ES-I3 (cell line): ENCODE results near the gene UBE2C.
"Not testable (repeated sequence)": the region's sequence is repeated elsewhere in the genome, so short reads cannot be mapped to it uniquely, and the experiment has no call there.

Experiments used
- H3K36me3 ChIP-seq: 2 replicates; pipeline ENCODE4 v1.6.1; 2013; ENCODE audit warnings: mild to moderate bottlenecking, low read length, control low read depth, moderate library complexity; ENCODE audit not compliant: insufficient read depth
- H3K4me1 ChIP-seq: 2 replicates; pipeline ENCODE4 v1.6.1; 2013; ENCODE audit warnings: mild to moderate bottlenecking, control low read depth, low read length; ENCODE audit not compliant: insufficient read depth
- H3K9ac ChIP-seq: 2 replicates; pipeline ENCODE4 v1.6.1; 2013; ENCODE audit warnings: low read depth, mild to moderate bottlenecking, low read length, moderate library complexity
- H3K9me3 ChIP-seq: 2 replicates; pipeline ENCODE4 v1.6.1; 2013; ENCODE audit warnings: mild to moderate bottlenecking, low read length, moderate library complexity; ENCODE audit not compliant: control insufficient read depth, insufficient read depth

The UBE2C gene

DNA sequence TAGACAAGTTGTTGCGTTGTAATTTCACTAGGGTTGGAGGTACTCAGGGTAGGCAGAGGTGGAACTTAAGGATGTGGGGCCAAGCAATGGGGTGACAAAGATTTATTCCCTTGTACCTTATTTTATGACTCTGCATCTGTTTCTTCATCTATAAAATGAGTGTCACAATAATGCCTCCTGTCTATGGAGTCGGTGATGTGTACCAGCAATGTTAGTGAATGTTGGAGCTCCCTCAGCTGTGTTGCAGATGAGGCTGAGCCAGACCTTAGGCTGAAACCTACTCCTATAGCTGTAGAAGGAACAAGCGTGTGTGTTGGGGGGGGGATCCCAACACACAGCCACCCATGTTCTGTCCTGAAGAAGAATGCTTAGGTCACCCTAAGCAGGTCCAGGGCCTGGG lies 4.5 kb downstream of the UBE2C start:
- peaks cover 9% of the 10 kb centered on the region for H3K36me3 ChIP-seq
- no peaks in the 10 kb centered on the region for H3K9me3 ChIP-seq
- no peak overlapping the region for H3K9ac ChIP-seq
- H3K4me1 ChIP-seq: peaks cover 13% of the 10 kb centered on the region; the same call in 1 of the 2 replicates

DNA sequence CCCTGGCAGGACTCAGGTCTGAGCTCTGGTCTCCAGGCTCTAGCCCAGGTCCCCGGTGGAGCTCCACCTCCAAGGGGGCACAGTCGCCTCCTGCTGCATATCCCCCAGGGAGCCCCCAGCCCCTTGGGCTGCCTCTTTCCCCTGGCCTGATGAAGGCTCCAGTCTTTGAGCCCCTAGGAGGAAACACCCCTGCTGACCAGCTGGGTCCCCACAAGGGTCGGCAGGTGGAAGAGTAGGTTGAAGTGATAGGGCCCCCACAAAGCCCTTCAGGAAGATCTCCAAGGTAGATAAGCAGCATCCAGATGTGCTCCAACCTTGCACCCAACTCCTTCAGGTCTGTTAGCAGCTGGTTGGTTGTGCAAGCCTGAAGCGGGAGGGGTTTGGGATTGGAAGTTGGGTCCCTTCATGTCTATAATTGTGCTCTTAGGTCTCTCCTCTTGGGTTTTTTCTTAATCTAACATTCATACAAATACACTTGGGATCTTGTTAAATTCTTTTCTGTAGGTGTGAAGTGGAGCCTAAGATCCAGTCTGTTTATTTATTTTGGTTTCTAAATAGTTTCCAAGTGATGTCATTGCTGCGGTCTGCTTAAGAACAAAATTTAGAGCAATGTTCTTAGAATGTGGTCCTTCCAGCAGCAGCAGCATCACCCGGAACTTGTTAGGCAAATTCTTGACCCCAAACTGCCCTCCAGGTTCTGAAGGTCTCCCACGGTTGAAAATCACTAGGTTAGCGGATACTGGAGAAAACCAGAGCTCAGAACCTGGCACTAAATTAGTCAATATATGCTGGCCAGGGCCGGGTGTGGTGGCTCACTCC lies 5.1 kb downstream of the UBE2C start:
- H3K9me3 ChIP-seq: no peaks in the 10 kb centered on the region
- H3K36me3 ChIP-seq: peaks cover 9% of the 10 kb centered on the region
- no peak overlapping the region for H3K9ac ChIP-seq
- H3K4me1 ChIP-seq: peaks cover 20% of the 10 kb centered on the region; the same call in 1 of the 2 replicates

DNA sequence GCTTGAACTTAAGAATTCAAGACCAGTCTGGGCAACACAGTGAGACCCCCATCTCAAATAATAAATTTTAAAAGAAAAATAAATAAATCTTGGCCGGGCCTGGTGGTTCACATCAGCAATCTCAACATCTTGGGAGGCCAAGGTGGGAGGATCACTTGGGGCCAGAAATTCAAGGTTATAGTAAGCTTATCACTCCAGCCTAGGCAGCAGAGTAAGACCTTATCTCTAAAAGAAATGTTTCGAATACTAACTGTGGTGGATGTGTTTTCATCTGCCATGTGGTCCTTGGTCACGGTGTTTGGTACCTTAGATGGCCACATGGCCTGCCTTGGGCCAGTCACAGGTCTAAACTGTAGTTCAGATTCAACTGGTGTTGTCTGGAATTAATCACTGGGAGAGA lies 5.8 kb downstream of the UBE2C start:
- Histone ChIP-seq H3K4me1 (peaks cover 21% of the 10 kb centered on the region; the same call in 1 of the 2 replicates), H3K36me3 (peaks cover 9% of the 10 kb centered on the region), H3K9ac (no peak overlapping the region)

GRCh38 chr20:45819466-45819865 lies 7.0 kb downstream of the UBE2C start:
- peaks cover 15% of the 10 kb centered on the region; the same call in 1 of the 2 replicates for H3K4me1 ChIP-seq
- no peak overlapping the region for H3K9ac ChIP-seq
- no peaks in the 10 kb centered on the region for H3K9me3 ChIP-seq
- H3K36me3 ChIP-seq: peaks cover 9% of the 10 kb centered on the region

More for the DNA sequence above, 5.8 kb downstream of the UBE2C start:
- H3K9me3 ChIP-seq: no peaks in the 10 kb centered on the region

DNA sequence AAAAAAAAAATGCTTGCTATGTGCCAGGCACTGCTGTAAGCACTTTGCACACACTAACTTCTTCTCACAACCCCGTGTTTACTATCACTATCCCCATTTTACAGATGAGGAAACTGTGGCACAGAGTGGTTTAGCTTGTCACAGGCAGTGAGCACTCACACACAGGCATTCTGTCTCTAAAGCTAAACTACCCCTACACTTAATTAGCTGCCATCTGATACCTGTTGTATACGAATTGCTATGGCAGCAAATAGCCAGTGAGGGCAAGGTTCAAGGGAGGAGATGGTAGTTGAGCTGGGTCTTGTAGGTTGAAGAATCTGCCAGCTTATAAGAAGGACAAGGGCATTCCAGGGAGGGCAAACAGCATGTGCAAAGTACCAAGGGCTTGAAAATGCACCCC lies 9.5 kb downstream of the UBE2C start:
- Histone ChIP-seq H3K9ac (no peak overlapping the region), H3K4me1 (peaks cover 15% of the 10 kb centered on the region; the same call in 1 of the 2 replicates), H3K36me3 (no peaks in the 10 kb centered on the region)

DNA sequence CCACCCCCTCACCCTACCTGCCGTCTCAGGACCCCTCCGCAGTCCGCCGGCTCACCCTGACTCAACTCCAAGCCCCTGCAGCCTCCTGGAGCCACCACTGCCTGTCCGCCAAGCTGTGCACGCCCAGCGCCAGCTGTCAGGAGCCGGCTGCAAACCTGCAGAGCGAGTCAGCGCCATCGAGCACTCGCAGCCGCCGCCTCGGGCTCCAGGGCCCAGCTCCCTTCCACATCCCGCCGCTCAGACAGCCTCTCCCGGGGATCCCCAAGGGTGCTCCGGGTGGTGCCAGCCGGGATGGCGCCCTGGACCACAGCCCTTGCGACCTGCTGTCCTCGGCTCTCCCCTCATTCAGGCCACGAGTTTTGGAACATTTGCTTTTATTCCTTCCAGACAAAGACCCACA lies 10.4 kb downstream of the UBE2C start:
- Histone ChIP-seq H3K36me3 (no peaks in the 10 kb centered on the region), H3K9me3 (no peaks in the 10 kb centered on the region), H3K4me1 (peaks cover 12% of the 10 kb centered on the region; the same call in 1 of the 2 replicates), H3K9ac (peak overlapping the region; percentile 18; the same call in 1 of the 2 replicates)

More for the DNA sequence above, 9.5 kb downstream of the UBE2C start:
- no peaks in the 10 kb centered on the region for H3K9me3 ChIP-seq

DNA sequence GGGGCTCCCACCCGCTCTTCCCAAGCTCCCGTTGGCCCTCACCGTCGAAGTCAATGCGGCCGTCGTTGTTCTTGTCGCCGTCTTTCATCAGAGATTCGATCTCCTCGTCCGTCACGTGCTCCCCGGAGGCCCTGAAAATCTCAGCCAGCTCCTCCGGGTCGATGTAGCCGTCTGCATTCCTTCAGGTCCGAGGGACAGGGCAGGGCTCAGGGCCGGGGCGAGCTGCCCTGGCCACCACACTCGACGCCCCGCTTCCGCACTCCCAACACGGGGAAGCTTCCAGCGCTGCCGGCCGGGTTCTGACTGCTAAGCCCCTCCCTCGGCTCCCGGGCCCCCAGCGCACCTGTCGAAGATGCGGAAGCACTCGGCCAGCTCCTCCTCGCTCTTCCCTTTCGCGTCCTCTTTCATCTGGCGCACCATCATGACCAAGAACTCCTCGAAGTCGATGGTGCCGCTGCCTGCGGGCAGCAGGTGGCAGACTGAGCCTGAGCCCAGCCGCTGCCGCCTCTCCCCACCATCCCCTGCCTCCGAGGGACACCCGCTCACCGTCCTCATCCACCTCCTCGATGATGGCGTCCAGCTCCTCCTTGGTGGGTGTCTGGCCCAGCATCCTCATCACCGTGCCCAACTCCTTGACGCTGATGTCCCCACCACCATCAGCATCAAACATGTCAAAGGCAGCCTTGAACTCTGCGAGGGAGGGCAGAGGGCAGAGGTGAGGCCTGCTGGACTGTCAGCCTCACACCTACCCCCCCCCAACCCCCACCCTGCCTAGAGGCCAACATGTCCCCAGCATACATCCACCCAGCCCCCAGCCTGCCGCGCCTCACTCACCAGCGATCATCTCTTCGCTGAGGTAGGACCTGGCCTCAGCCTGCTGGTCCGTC lies 11.7 kb downstream of the UBE2C start:
- H3K9ac ChIP-seq: peak overlapping the region; percentile 32
- H3K36me3 ChIP-seq: no peaks in the 10 kb centered on the region

DNA sequence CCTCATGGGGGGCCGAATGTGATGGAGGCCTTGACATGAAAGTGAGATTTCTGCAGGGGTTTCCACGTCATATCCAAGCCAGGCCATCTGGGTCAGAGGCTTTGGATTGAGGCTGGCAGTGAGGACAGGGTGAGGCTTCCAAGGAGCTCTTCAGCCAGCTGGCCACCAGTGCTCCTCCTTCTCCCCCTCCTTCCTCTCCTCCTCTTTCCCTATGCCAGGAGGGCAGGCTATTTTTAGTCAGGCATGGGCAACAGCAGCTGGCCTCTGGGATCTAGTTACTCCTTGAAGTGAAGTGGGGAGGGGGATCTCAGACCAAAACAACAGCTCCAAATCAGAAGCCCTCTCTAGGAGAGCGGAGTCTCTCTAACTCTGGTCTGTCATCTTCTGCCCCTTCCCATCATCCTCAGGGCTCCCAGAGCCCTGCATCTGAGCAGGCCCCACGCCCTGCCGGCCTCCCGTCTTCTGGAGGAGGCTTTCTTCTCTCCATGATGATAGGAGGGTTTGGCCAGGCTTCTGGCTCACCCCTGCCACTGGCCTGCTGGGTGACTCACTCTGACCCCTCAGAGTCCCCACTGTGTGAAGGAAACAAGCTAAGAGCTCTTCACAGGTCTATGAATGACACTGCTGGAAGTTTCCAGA lies 14.1 kb downstream of the UBE2C start:
- H3K4me1 ChIP-seq: 0 out of 2 replicates have a peak, but pooled peaks cover 8% of the 10 kb centered on the region
- no peaks in the 10 kb centered on the region for H3K36me3 ChIP-seq
- no peak overlapping the region for H3K9ac ChIP-seq
- no peaks in the 10 kb centered on the region for H3K9me3 ChIP-seq

More for the DNA sequence above, 11.7 kb downstream of the UBE2C start:
- Histone ChIP-seq H3K9me3 (no peaks in the 10 kb centered on the region), H3K4me1 (peaks cover 11% of the 10 kb centered on the region; the same call in 1 of the 2 replicates)

DNA sequence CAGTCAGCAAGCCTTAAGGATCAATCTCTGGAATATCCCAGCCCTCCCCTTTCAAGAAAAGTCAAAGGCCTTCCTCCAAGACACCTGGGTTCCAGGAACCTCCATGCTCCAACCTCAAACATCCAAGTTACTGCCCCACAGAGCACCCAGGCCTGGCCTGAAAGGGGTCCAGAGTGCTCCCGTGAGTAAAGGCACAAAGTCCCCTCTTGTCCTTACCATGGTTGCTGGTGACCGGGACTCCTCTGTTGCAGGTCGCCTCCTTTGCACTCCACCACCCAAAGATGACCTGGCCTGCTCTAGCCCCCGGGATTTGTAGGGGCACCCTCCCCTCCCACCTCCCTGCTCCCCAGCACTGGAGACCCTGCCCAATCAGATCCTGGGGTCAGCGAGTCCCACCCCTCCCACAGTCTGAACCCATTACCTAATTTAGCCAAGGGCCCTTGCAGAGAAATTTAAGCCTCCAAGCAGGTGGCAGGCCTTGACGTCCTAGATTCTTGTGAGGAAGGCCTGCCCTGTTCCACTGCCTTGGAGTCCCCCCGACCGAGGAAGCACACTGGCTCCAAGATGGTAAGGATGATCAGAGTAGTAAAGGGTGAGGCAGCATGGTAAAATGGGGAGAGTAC lies 14.7 kb downstream of the UBE2C start, which contains the start of gene TNNC2:
Gene TNNC2, minus strand, starts transcription at position 283 of the 623 bp plus-strand sequence. Its CDS starts 64 bp downstream, at position 219.
- Histone ChIP-seq H3K36me3 (no peaks in the 10 kb centered on the region), H3K9ac (no peak within 1 kb of the TSS), H3K4me1 (0 out of 2 replicates have a peak, but pooled peaks cover 5% of the 10 kb centered on the region), H3K9me3 (no peaks in the 10 kb centered on the region)

- Histone ChIP-seq H3K36me3 (no peaks in the 10 kb centered on the region), H3K9ac (no peak overlapping the region), H3K9me3 (no peaks in the 10 kb centered on the region), H3K4me1 (no peaks in the 10 kb centered on the region)
Observed at GRCh38 chr20:45827712-45828111, 15.3 kb downstream of the UBE2C start.

GRCh38 chr20:45828589-45828988 lies 16.1 kb downstream of the UBE2C start:
- H3K36me3 ChIP-seq: no peaks in the 10 kb centered on the region
- no peaks in the 10 kb centered on the region for H3K9me3 ChIP-seq
- H3K9ac ChIP-seq: no peak overlapping the region
- H3K4me1 ChIP-seq: peaks cover 3% of the 10 kb centered on the region; the same call in 1 of the 2 replicates

DNA sequence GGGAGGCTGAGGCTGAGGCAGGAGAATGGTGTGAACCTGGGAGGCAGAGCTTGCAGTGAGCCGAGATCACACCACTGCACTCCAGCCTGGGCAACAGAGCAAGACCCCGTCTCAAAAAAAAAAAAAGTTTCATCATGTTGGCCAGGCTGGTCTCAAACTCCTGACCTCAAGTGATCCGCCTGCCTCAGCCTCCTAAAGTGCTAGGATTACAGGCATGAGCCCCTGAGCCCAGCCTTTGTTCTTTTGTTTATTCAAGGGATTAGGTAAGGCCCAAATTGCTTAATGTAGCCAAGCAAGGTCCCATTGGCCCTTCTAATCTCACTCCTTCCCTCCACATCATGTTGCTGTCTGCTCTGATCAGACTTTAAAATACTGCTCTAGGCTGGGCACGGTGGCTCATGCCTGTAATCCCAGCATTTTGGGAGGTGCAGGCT lies 17.2 kb downstream of the UBE2C start:
- H3K9ac ChIP-seq, H3K4me1 ChIP-seq, H3K9me3 ChIP-seq, H3K36me3 ChIP-seq: not testable (repeated sequence)

DNA sequence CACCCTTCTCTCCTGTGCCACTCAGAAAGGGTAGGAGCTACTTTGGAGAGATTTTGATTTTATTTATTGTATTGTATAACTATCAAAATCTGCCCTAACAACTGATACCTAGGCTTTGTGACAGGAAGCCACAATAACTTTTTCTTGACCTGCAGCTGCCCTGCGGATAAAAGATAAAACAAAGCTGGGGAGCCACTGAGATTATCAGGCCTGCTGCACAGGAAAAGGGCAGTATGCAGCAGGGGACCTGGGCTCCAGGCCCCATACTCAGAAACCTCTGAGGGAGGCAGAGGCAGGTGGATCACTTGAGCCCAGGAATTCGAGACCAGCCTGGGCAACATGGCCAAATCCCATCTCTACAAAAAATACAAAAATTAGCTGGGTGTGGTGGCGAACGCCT lies 20.2 kb downstream of the UBE2C start:
- Histone ChIP-seq H3K36me3 (peaks cover 4% of the 10 kb centered on the region; the same call in 1 of the 2 replicates), H3K4me1 (peaks cover 15% of the 10 kb centered on the region), H3K9ac (no peak overlapping the region), H3K9me3 (no peaks in the 10 kb centered on the region)
